ENCODE data around the gene BMP7.
"Not testable (repeated sequence)": the region's sequence is repeated elsewhere in the genome, so short reads cannot be mapped to it uniquely, and the experiment has no call there.

The BMP7 gene

DNA sequence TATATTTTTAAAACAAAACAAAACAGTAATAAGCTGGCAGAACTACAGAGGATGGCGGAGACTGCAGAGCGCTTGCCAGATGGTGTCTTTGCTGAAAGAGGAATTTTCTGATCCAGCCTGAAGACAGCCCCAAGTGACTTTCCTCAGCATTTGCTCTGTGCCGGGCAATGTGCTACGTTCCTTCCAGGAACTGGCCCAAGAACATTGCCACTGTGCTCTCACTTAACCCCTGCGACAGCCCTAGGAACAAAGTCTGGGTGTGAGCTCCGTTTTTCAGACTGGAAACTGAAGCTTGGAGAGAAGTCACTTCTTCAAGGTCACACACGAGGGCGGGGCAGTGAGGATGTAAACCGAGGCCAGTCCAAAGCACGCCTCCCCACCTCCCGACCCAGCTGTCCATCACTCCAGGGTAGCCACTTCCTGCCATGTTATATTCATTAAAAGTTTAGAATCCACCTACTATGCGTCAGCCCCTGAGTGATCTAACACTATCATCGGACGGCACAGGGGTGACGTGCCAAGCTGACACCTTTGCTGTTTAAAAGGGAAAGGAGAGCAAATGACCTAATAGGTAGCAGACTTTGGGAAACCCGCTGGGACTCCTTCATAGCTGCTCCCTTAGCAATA, 22.3 kb upstream of the BMP7 start:
- in situ Hi-C loops (cut with MboI; ENCODE audit: low sequenced_read_pairs), result no loop called here

DNA sequence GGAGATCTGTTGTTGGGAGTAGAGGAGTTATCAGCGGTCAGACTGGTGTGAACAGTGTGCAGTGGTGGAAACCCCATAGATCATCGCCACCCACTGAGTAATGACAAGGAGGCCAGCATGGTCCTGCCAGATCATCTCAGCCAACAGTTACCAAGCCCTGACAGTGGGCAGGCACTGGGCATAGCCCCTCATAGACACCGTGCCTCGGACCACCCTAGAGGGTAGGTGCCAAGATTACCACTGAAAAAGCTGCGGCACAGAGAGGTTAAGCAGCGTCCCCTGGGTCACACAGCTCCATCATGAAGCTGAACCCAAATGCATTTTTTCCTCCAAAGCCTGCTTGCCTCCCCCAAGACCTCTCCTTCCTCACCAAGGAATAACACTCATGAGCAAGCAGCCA, 21.5 kb upstream of the BMP7 start:
- in situ Hi-C loops (cut with MboI; ENCODE audit: low sequenced_read_pairs), result no loop called here

DNA sequence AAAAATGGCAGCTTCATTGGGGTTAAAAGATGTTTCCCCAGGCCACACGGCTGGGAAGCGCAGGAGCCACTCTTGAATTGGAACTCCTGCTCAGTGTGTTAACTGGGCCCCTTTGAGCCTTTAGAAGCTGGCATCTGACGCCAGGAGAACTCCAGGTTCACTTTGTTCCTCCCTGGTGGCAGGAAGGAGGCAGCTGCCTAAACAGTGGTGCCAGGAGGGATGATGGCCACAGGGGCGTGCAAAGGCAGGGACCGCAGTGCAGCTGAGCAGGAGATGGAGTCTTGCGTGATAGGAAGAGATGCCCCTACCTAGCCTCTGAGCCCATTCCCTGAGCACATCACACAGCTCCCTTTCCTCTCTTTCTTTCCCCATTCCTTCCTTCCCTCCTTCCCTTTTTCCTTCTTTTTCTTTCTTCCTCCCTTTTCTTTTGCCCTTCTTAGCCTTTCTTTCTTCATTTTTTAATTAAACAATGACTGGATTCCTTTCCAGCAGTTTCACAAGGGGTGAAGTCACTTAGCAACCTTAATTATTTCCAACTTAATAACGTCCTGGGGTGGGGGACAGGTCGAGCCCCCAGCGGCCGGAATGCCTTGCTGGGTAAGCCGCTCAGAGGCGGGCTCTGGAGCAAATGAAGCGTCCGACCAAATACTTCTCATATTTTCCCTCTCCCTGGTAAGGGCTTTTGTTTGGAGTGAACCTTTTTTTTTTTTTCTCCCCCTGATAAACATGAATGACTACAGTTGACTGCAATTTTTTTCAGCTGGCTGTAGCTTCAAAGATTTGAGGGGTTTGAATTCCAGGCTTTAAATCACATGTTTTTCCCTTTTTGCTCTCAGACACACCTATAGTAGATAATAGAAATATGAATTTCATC, 20.8 kb upstream of the BMP7 start:
- in situ Hi-C loops (cut with MboI; ENCODE audit: low sequenced_read_pairs), result no loop called here

DNA sequence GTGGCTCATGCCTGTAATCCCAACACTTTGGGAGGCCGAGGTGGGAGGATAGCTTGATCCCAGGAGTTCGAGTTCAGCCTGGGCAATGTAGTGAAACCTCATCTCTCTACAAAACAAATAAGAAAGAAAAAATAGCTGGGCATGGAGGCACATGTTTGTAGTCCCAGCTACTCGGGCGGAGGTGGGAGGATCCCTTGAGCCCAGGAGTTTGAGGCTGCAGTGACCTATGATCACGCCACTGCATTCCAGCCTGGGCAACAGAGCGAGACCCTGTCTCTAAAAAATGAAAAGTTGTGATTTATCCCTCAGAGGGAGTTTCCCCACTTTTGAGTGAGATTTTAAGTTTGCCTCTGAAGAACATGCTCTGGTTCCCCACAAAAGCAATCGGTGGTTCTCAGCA, 17.4 kb upstream of the BMP7 start:
- in situ Hi-C loops (cut with MboI; ENCODE audit: low sequenced_read_pairs), result no loop called here

DNA sequence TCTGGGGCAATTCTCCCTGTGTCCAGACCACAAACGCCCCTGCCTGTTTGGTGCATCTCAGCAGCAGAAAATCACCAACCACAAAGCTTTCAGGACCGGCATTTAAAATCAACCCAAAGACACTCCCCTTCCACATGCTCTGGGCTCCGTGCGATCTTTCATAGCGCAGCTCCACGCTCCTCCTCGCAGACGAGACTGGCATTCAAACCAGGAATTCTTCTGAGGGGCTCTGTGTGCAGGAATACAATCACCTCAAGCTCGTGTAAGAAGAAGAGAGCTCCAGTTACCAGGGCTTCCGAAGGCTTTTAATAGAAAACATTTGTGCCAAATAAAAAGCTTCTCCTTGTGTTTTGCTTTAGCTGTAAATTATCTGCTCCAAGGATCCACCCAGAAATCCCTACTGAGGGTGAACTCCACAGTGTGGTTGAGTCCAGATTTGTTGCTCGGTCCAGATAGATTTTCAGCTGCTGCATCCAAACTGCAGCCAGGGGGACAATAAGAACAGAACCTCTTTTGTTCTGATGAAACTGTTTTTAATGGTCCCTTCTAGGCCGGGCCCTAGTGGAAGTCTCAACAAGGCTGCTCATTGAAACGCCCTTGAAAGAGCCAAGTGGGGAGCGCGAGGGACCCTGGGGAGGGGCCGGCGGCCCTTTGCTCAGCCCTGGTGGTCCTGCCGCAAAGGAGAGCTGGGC, 16.4 kb upstream of the BMP7 start:
- in situ Hi-C loops (cut with MboI; ENCODE audit: low sequenced_read_pairs), result no loop called here

DNA sequence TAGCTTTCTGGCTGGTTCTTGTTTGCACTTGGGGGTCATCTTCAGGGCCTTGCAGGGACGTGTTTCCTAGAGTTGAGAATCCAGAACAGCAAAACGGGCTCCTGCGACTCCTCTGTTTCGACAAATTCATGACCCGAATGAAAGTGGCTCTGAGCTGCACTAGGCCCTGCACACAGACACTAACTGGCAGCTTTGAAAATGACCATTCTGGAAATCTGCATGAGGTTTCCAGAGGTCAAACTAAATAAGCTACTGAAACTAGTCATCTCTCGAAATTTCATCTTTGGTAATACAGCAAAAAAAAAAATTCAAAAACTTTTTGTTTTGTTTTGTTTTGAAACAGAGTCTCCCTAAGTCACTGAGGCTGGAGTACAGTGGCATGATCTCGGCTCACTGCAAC, 15.5 kb upstream of the BMP7 start:
- in situ Hi-C loops (cut with MboI; ENCODE audit: low sequenced_read_pairs), result no loop called here

DNA sequence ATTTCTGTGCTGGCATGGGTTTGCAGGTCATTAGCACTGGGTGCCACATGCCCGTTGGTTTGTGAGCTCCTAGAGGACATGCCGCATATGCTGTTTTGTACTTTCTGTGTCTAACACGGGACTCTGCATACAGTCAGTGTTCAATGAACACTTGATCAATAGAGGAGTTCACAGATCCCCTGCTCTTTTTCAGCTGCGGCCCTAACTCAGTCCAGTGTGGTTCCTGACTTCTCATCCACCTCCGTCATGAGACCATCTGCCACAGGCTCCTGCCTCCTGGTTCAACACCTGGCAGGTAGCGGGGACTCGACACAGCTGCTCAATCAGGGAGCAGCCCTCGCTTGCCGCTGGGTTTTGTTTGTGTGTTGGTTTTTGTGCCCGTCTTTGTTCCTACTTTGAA, 13.8 kb upstream of the BMP7 start:
- in situ Hi-C loops (cut with MboI; ENCODE audit: low sequenced_read_pairs), result no loop called here

DNA sequence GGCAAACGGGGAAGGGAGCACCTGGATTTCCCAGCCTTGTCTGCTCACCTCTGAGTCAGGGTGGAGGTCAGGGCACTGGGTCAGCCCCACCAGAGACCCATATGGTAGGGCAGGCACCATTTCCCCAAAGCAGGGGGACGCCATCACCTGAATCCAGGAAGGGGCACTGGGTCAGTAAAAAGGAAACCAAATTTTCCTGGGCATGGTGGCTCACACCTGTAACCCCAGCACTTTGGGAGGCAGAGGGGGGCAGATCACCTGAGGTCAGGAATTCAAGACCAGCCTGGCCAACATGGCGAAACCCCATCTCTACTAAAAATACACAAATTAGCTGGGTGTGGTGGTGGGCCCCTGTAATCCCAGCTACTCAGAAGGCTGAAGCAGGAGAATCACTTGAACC, 13.1 kb upstream of the BMP7 start:
- in situ Hi-C loops (cut with MboI; ENCODE audit: low sequenced_read_pairs), result not testable (repeated sequence)

DNA sequence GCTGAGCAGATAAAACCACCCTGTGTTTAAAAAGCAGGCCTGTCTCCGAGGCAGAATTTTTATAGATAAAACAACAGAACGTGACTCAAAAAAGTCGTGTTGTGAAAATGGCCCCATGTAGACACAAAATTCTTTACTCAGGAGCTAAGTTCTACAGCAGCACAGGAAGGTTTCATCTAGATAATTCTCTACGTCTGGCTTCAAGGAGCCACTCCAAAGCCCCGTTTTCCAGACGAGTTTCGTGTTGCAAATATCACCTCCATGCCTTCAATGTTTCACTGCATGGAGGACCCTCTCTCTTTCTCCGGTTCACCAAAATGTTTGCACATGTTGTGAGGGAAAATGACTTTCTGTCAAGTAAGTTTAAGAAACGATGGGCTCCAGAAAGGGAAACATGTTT, 12.0 kb upstream of the BMP7 start:
- in situ Hi-C loops (cut with MboI; ENCODE audit: low sequenced_read_pairs), result no loop called here

DNA sequence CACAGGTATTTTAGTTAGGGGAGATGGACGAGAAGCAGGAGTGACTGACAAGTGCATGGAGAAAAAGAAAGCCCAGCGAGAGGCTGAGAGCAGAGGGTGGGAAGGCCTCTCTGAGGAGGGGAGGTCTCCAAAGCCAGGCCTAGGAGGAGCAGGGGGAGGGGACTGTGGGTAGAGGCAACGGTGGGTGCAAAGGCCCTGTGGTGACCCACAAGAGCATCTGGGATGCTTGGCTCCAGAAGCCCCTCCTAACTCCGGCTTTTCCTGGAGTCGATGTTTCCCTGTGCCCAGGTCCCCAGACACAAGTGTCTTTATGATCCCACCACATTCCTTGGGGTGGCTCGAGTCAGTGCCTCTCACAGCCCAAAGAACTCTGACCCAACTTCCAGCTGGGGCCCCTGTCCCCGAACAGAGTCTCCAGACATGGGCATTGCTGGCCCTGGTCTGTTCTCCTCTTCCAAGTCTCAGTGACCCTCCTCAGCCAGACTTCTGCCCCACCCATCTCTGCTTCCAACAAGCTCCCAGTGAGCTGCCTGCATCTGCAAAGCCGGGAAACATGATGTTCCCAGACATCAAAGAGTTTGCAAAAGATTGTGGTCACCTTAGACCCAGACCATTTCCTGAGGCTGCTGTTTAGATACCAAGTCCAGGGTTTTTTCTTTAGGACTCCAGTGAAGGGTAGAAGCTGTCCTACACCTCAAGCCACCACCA, 11.1 kb upstream of the BMP7 start:
- in situ Hi-C loops (cut with MboI; ENCODE audit: low sequenced_read_pairs), result no loop called here

DNA sequence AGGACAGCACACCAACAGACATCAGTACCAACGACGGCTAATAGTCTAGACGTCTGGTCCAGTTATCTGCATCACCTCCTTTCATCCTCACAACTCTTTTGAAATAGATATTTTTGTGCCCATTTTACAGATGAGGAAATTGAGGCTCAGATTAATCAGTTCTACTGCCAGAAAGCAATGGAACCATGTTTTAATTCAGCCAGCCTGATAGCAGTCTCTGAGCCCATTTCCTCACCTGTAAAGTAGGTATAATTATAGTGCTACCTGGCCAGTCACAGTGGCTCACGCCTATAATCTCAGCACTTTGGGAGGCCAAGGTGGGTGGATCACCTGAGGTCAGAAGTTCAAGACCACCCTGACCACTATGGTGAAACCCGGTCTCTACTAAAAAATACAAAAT, 9.8 kb upstream of the BMP7 start:
- in situ Hi-C loops (cut with MboI; ENCODE audit: low sequenced_read_pairs), result no loop called here

DNA sequence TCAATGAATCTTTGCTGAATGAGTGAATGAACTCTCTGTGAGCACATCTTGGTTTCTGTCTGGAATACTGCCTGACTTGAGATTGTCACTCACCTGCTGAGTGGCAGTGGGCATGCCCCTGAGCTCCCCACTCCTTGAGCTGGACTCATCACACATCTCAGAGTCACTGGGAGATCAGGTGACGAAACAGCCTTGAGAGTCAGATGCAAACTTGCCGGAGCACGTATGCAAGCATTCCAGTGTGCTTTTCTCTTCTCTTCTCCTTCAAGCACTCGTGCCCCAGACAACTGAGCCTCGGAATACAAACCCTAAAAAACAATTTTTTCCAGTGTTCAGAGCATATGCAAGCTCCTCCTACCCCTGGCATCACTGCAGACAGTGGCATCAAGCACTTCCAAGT, 9.4 kb upstream of the BMP7 start:
- in situ Hi-C loops (cut with MboI; ENCODE audit: low sequenced_read_pairs), result no loop called here

DNA sequence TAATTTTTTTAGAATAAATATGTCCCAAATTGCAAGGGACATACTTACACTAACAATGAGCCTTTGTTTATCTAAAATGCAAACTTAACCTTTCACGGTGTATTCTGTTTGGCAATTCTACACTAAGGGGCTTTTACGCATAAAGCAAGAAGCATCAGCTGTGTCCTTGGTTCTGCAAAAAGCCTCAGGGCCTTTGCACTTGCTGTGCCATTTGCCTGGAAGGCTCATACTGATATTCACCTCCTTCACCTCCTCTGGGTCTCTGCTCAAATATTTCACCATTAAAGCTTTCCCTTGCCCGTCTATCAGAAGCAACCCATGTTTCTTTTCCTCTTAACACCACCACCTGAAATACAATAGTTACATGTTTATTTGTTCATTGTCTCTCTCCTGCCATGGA, 8.9 kb upstream of the BMP7 start:
- in situ Hi-C loops (cut with MboI; ENCODE audit: low sequenced_read_pairs), result no loop called here

DNA sequence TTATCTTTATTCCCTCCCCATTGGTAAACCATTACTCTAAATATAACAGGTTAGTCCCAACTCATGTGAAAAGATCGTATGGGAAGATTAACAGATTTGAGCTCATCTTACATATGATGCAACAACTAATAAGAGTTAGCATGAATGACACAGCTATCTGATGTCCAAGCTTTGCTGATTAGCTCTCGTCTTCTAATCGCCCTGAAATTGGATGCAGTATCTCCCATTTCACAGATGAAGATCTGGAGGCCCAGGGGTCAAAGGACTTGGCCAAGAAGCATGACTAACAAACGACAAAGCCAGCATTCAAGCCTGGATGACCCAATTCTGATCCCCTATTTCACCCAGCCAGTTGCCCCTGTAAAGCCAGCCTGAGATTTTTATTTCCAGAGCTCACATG, 8.4 kb upstream of the BMP7 start:
- in situ Hi-C loops (cut with MboI; ENCODE audit: low sequenced_read_pairs), result no loop called here

DNA sequence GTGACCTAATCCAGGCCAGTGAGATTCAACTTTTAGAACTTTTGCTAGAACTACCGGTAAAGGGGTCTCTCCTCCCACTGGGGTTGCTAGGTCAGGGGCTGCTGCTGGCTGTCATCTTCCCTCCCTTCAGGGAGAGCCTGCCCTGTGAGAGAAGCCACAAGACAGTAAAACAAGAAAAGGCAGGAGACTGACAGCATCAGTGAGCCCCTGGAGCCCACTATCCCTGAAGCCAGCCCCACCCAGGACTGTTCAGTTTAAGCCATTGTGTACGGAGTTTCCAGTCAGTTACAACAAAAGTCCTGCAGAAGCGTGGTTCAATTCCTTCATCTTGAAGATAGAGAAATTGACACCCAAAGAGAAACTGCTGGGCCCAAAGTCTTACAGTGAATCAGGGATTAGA, 7.9 kb upstream of the BMP7 start:
- in situ Hi-C loops (cut with MboI; ENCODE audit: low sequenced_read_pairs), result no loop called here

DNA sequence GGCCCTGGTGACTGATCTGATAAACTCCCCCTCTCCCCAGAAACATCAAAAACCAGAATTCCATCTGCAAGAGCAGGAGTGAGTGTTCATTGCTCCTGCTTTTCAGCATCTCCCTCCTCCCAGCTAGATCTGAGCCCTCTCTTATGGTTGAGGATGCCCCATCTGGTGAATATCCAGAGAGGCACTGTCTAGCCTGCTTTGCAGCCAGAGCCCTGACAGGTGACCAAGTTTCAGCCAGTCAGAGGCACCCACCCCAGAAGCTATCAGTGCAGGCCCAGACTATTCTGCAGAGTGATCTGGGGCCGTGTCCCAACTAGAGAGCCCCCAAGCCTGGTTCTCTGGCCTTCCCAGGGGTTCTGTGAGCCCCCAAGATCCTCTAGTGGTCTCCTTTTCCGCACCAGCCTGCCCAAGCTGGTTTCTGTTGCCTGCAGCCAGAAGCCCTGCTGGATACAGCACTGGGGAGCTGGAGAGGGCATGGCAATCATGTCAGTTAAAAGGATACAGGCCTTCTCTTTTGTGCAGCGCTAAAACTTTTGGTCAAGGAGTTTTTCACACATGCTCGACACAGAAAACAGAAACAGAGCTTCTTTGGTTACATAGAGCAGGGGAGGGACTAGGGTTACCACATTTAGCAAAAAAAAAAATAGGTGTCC, 6.6 kb upstream of the BMP7 start:
- in situ Hi-C loops (cut with MboI; ENCODE audit: low sequenced_read_pairs), result no loop called here

DNA sequence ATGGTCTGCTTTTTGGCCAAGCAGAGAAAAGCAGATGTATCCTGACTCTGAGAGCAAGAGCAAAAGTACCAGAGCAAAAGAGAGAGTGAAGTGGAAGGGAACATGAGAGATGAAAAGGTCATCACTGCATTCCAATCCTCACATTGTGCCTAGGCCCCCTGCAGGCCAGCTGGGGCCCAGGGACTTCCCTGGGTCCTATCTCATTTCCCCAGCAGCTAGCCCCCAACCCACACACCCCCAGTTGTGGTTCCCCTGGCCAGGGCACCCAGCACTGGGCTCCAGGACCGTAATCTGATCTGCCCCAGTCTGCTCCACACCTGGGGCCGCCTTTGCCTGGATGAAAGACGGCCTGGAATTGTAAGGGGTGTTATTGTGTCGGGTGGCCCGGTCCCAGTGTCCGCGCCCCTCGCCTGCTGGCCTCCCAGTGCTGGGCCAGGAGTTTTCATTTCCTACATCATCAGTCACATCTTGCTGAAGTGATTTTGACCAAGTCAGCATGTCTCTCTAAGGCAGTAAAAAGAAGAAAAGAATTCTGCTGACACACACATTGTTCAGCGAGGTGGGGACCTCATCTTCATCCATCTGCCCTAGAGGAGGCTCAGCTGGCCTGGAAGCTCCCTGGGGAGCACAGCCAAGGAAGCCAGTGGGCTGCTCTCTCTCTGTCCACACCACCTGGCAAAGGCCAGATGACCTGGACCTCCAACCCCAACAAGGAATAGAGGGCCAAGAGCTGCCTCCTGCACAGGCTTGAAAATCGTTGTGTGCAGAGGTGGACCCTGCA, 4.0 kb upstream of the BMP7 start:
- in situ Hi-C loops (cut with MboI; ENCODE audit: low sequenced_read_pairs), result no loop called here

DNA sequence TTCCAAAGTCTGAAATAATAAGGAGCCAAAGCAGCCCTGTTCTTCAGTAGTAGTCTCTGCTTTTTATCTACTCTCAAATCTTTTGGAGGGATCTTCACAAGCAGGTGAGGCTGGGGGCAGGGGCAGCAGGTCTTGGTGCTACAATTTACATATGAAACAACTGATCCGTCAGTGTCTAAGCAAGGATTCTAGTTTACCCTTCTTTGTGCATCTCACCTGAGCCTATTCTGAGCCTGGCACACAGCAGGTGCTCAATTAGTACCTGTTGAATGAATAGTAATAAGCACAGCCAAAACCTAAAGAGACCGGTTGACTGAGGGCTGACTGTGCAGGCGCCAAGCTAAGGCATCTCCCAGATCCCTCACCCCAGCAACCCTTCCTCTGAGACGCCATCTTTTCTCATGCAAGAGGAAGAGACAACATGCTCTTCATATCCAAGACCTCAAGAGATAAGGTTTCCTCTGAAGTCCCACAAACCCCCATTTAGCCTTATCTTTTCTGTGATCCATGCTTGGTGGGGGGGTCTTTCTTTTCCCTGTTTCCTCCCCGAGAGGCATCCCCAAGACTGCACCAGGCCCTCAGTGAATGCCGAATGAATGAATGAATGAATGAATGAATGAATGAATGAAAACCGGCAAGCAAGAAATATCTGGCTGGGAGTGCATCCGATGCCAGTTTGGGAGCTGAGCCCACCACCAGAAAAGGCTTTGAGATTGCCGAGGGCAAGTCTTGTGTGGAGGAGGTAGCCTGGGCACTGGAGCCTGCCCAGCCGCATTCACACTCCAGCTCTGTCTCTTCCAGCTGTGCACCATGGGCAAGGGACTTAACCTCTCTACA, 2.9 kb upstream of the BMP7 start:
- in situ Hi-C loops (cut with MboI; ENCODE audit: low sequenced_read_pairs), result no loop called here

DNA sequence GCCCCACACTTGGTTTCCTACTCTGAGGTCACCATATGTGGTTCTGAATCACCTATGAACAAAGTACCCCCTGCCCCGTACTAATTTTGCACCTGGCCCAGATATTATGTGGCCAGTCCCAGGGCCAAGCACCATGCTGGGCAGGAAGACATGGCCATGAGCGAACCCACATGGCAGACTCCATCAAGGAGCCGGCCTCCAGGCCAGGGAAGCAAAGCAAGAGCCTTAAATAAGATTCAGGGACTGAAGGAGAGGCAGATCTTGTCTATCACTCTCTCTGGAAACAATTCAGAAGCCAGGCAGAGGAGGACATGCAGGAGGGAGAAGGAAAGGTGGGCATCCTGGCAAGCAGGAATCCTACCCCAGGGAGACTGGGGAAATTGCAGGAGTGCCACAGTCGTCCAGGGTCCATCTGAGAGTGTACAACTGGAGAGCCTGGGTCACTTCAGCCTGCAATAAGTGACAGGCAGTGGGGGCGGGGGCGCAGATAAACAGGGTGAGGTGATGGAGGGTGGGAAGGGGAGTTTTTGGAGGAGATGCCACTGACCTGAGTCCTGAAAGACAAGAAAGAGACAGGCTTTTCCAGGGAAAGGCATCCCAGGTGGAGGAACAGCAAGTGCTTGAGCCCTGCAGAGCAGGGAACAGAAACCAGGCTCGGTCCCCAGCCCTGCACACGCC, 2.1 kb upstream of the BMP7 start:
- in situ Hi-C loops (cut with MboI; ENCODE audit: low sequenced_read_pairs), result no loop called here

Data from HL-60/S4 treated with phorbol 12-myristate 13-acetate at 8.2 ng/mL for 4 days and 3 days (cell line).